Skeletal muscle satellite cell (primary cell): ENCODE measurements around the gene ABCG5.

Source experiments
- H3K27me3 ChIP-seq: 2 replicates; pipeline ENCODE4 v1.7.0; 2013; ENCODE audit warnings: low read length; ENCODE audit not compliant: control insufficient read depth, insufficient read depth
- H3K36me3 ChIP-seq: 2 replicates; pipeline ENCODE4 v1.7.0; 2013; ENCODE audit warnings: mild to moderate bottlenecking, control low read depth, low read length; ENCODE audit not compliant: insufficient read depth
- H3K4me1 ChIP-seq: 2 replicates; pipeline ENCODE4 v1.7.0; 2013; ENCODE audit warnings: low read length; ENCODE audit not compliant: control insufficient read depth, insufficient read depth
- H3K4me2 ChIP-seq: 2 replicates; pipeline ENCODE4 v1.7.0; 2013; ENCODE audit warnings: mild to moderate bottlenecking, low read length
- H3K4me3 ChIP-seq: 2 replicates; pipeline ENCODE4 v1.7.0; 2013; ENCODE audit warnings: low read length
- H3K9ac ChIP-seq: 2 replicates; pipeline ENCODE4 v1.7.0; 2013; ENCODE audit warnings: mild to moderate bottlenecking, low read depth, low read length, moderate library complexity
- H3K9me3 ChIP-seq: replicated peaks from 2 replicates; pipeline ENCODE4 v1.7.0; 2013; ENCODE audit warnings: mild to moderate bottlenecking, control low read depth, low read length

The ABCG5 gene

GRCh38 chr2:43800894-43801293, 37.7 kb downstream of the ABCG5 start:
- Histone ChIP-seq H3K4me3 (no peak overlapping the region), H3K36me3 (peaks cover 8% of the 10 kb centered on the region), H3K4me1 (no peaks in the 10 kb centered on the region), H3K27me3 (no peaks in the 10 kb centered on the region), H3K9me3 (no peaks in the 10 kb centered on the region), H3K4me2 (no peak overlapping the region), H3K9ac (no peak overlapping the region)

- Histone ChIP-seq H3K36me3 (peaks cover 4% of the 10 kb centered on the region), H3K4me2 (no peak overlapping the region), H3K9me3 (no peaks in the 10 kb centered on the region), H3K4me1 (no peaks in the 10 kb centered on the region), H3K4me3 (no peak overlapping the region), H3K9ac (no peak overlapping the region), H3K27me3 (no peaks in the 10 kb centered on the region)
Measured at GRCh38 chr2:43798300-43798699, 40.3 kb downstream of the ABCG5 start.

GRCh38 chr2:43796206-43796605, 42.4 kb downstream of the ABCG5 start:
- Histone ChIP-seq H3K9me3 (no peaks in the 10 kb centered on the region), H3K4me1 (no peaks in the 10 kb centered on the region), H3K36me3 (peaks cover 4% of the 10 kb centered on the region), H3K4me2 (no peak overlapping the region), H3K9ac (no peak overlapping the region), H3K4me3 (no peak overlapping the region), H3K27me3 (no peaks in the 10 kb centered on the region)

- no peak overlapping the region for H3K9ac ChIP-seq
- H3K9me3 ChIP-seq, result no peaks in the 10 kb centered on the region
- peaks cover 8% of the 10 kb centered on the region for H3K36me3 ChIP-seq
- H3K4me1 ChIP-seq, result no peaks in the 10 kb centered on the region
- H3K4me2 ChIP-seq, result no peak overlapping the region
- no peak overlapping the region for H3K4me3 ChIP-seq
- H3K27me3 ChIP-seq, result no peaks in the 10 kb centered on the region
Measured at GRCh38 chr2:43794956-43795355, 43.7 kb downstream of the ABCG5 start.

GRCh38 chr2:43792653-43793052, 46.0 kb downstream of the ABCG5 start:
- H3K9me3 ChIP-seq, result no peaks in the 10 kb centered on the region
- no peak overlapping the region for H3K4me2 ChIP-seq
- H3K36me3 ChIP-seq, result peaks cover 12% of the 10 kb centered on the region

GRCh38 chr2:43791035-43791765, 47.4 kb downstream of the ABCG5 start:
- no peak overlapping the region for H3K9ac ChIP-seq
- no peaks in the 10 kb centered on the region for H3K27me3 ChIP-seq

More at GRCh38 chr2:43792653-43793052, 46.0 kb downstream of the ABCG5 start:
- no peak overlapping the region for H3K9ac ChIP-seq
- no peaks in the 10 kb centered on the region for H3K27me3 ChIP-seq
- H3K4me1 ChIP-seq, result no peaks in the 10 kb centered on the region
- H3K4me3 ChIP-seq, result no peak overlapping the region

GRCh38 chr2:43790147-43790546, 48.5 kb downstream of the ABCG5 start:
- no peak overlapping the region for H3K9ac ChIP-seq
- H3K4me3 ChIP-seq, result no peak overlapping the region
- peaks cover 7% of the 10 kb centered on the region for H3K36me3 ChIP-seq
- no peaks in the 10 kb centered on the region for H3K27me3 ChIP-seq
- H3K4me1 ChIP-seq, result no peaks in the 10 kb centered on the region
- H3K9me3 ChIP-seq, result no peaks in the 10 kb centered on the region
- no peak overlapping the region for H3K4me2 ChIP-seq

More at GRCh38 chr2:43791035-43791765, 47.4 kb downstream of the ABCG5 start:
- H3K4me3 ChIP-seq, result no peak overlapping the region
- H3K9me3 ChIP-seq, result no peaks in the 10 kb centered on the region
- no peak overlapping the region for H3K4me2 ChIP-seq
- no peaks in the 10 kb centered on the region for H3K4me1 ChIP-seq
- peaks cover 12% of the 10 kb centered on the region for H3K36me3 ChIP-seq

GRCh38 chr2:43788646-43789045, 50.0 kb downstream of the ABCG5 start:
- Histone ChIP-seq H3K27me3 (no peaks in the 10 kb centered on the region), H3K9me3 (no peaks in the 10 kb centered on the region), H3K4me2 (no peak overlapping the region), H3K36me3 (peaks cover 7% of the 10 kb centered on the region), H3K9ac (no peak overlapping the region), H3K4me3 (no peak overlapping the region), H3K4me1 (no peaks in the 10 kb centered on the region)

- Histone ChIP-seq H3K4me3 (no peak overlapping the region), H3K9ac (no peak overlapping the region), H3K27me3 (no peaks in the 10 kb centered on the region), H3K4me1 (no peaks in the 10 kb centered on the region), H3K9me3 (no peaks in the 10 kb centered on the region), H3K4me2 (no peak overlapping the region), H3K36me3 (peaks cover 7% of the 10 kb centered on the region)
Measured at GRCh38 chr2:43787895-43788294, 50.7 kb downstream of the ABCG5 start.

GRCh38 chr2:43778233-43778632, 60.4 kb downstream of the ABCG5 start:
- H3K9me3 ChIP-seq, result no peaks in the 10 kb centered on the region
- no peak overlapping the region for H3K4me3 ChIP-seq
- no peaks in the 10 kb centered on the region for H3K27me3 ChIP-seq
- H3K4me2 ChIP-seq, result no peak overlapping the region
- no peaks in the 10 kb centered on the region for H3K4me1 ChIP-seq
- H3K9ac ChIP-seq, result no peak overlapping the region
- H3K36me3 ChIP-seq, result peaks cover 5% of the 10 kb centered on the region

- Histone ChIP-seq H3K9me3 (no peaks in the 10 kb centered on the region), H3K9ac (no peak overlapping the region), H3K27me3 (no peaks in the 10 kb centered on the region), H3K4me1 (no peaks in the 10 kb centered on the region), H3K36me3 (peaks cover 5% of the 10 kb centered on the region), H3K4me3 (no peak overlapping the region), H3K4me2 (no peak overlapping the region)
Measured at GRCh38 chr2:43777306-43777926, 61.2 kb downstream of the ABCG5 start.

GRCh38 chr2:43776324-43776723, 62.3 kb downstream of the ABCG5 start:
- H3K9ac ChIP-seq, result no peak overlapping the region
- H3K4me1 ChIP-seq, result no peaks in the 10 kb centered on the region
- H3K27me3 ChIP-seq, result no peaks in the 10 kb centered on the region
- H3K4me3 ChIP-seq, result no peak overlapping the region
- peaks cover 5% of the 10 kb centered on the region for H3K36me3 ChIP-seq
- no peak overlapping the region for H3K4me2 ChIP-seq
- H3K9me3 ChIP-seq, result no peaks in the 10 kb centered on the region
